GM18858 (cell line): ENCODE results near the gene USP9X.
"Not testable (repeated sequence)": the region's sequence is repeated elsewhere in the genome, so short reads cannot be mapped to it uniquely, and the experiment has no call there.

Source experiments
- ATAC-seq: cut with Tn5 transposase; IDR thresholded peaks from one replicate; pipeline ENCODE4 v1.9.1; 2021; ENCODE audit not compliant: unreplicated experiment

The USP9X gene

DNA sequence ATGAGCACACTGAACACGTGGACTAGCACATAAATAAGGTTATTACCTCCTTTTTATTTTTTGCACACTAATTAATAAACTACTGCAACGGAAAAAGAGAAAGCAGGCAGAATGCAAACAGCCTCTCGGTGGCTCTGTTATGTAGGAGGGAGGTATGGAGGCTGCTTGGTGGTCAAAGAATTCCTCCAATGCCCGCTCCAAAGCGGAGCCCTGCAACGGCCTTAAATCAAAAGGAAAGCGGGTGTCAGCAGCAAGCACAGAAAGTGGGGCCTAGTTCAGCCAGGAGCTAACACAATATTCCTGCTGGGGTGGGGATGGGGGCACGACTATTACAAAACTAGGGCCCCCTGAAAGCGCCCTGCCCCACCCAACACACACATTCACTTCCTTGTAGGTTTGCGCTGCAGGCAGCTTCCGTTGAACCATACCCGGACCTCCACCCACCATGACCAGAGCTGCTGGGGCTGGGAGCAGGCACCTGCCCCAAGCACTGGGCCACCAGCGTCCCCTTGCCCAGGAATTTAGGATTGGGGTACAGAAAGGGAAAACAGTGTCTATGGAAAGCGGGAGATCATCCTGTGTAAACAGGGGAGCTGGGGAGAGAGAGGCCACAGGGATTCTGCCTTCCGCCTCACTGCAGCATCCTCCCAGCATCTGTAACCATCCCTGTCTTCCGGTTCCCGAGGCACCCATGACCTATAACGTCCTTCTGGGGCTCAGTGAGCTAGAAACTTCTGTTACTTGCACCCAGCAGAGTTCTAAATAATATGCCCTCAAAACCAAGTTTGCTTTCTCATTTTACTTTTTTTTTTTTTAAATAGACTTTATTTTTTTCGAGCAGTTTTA, 191.6 kb downstream of the USP9X start:
- no peak for ATAC-seq

DNA sequence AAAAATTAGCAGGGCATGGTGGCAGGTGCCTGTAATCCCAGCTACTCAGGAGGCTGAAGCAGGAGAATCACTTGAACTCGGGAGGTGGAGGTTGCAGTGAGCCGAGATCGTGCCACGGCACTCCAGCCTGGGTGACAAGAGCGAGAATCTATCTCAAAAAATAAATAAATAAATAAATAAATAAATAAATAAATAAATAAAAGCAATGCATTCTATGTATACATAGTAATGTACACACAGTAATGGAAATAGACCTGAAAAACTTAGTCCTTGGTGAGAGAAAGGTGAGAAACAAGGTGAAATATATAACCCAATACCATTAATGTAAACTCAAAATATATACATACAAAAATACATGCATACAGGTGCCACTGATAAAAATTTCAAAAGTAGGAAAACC, 197.1 kb downstream of the USP9X start:
- not testable (repeated sequence) for ATAC-seq

DNA sequence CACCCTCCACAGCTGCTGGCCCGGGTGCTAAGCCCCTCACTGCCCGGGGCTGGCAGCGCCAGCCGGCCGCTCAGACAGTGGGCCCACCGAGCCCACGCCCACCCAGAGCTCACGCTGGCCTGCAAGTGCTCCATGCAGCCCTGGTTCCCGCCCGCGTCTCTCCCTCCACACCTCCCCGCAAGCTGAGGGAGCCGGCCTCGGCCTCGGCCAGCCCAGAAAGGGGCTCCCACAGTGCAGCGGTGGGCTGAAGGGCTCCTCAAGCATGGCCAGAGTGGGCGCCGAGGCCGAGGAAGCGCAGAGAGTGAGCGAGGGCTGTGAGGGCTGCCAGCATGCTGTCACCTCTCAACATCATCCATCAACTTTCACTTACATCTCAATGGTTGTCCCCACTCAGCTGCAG, 200.7 kb downstream of the USP9X start:
- not testable (repeated sequence) for ATAC-seq
